Measurements from ENCODE around the gene DNAJC4. TPM values are rescaled to one million over a fixed set of nuclear protein-coding genes. Genes with fewer than 3 reads are reported as not detected.
A peak's percentile ranks its signal among the peaks of the same experiment; 100 is the strongest.

The DNAJC4 gene
- total RNA-seq, 3 donors from 2014 or later, result 43.6 to 57.6 (median 50.7) TPM

GRCh38 chr11:64251016-64251752 lies 20.8 kb downstream of the DNAJC4 start, which contains the start of gene PLCB3:
TSS of gene PLCB3 (plus strand) at chr11:64251530. CDS start at chr11:64251650, 120 bp downstream.
- Histone ChIP-seq H3K4me3 (peak within 1 kb of the TSS; percentile 78), H3K4me1 (ENCODE audit: low read depth) (peaks cover 22% of the 10 kb centered on the region), H3K36me3 (ENCODE audit: low read depth) (no peaks in the 10 kb centered on the region), H3K9me3 (no peaks in the 10 kb centered on the region)
- DNase-seq (peak; percentile 69 to 83 (median 77)), ATAC-seq (peak; percentile 74)
- TF ChIP-seq CTCF (IDR thresholded peaks at IDR 0.05), result peak; percentile 94
- intact Hi-C loops (cut with DNase I, micrococcal nuclease), result no loop called here

GRCh38 chr11:64251753-64252002 lies 21.3 kb downstream of the DNAJC4 start:
- DNase-seq (no peak), ATAC-seq (no peak)
- TF ChIP-seq CTCF (IDR thresholded peaks at IDR 0.05), result no peak
- Histone ChIP-seq H3K4me1 (ENCODE audit: low read depth) (peaks cover 22% of the 10 kb centered on the region), H3K36me3 (ENCODE audit: low read depth) (no peaks in the 10 kb centered on the region), H3K9me3 (no peaks in the 10 kb centered on the region), H3K4me3 (peak overlapping the region; percentile 78)
- intact Hi-C loops (cut with DNase I, micrococcal nuclease), result no loop called here

- peak overlapping the region; percentile 78 for H3K4me3 ChIP-seq
- no peaks in the 10 kb centered on the region for H3K9me3 ChIP-seq
- DNase-seq (peak; percentile 90 to 92 (median 91)), ATAC-seq (peak; percentile 82)
- peaks cover 22% of the 10 kb centered on the region for H3K4me1 ChIP-seq (ENCODE audit: low read depth)
- H3K36me3 ChIP-seq (ENCODE audit: low read depth), result no peaks in the 10 kb centered on the region
- intact Hi-C loops (cut with DNase I, micrococcal nuclease), result no loop called here
- TF ChIP-seq CTCF (IDR thresholded peaks at IDR 0.05), result no peak
Observed at GRCh38 chr11:64252003-64252872, 21.9 kb downstream of the DNAJC4 start.

GRCh38 chr11:64253043-64253442 lies 22.7 kb downstream of the DNAJC4 start:
- intact Hi-C loops (cut with DNase I, micrococcal nuclease), result no loop called here
- Histone ChIP-seq H3K36me3 (ENCODE audit: low read depth) (peaks cover 3% of the 10 kb centered on the region), H3K4me3 (no peak overlapping the region), H3K9me3 (no peaks in the 10 kb centered on the region), H3K4me1 (ENCODE audit: low read depth) (peaks cover 17% of the 10 kb centered on the region)
- DNase-seq, result no peak
- TF ChIP-seq CTCF (IDR thresholded peaks at IDR 0.05), result no peak
- no peak for ATAC-seq

- ATAC-seq (no peak), DNase-seq (no peak)
- Histone ChIP-seq H3K4me1 (ENCODE audit: low read depth) (peaks cover 16% of the 10 kb centered on the region), H3K9me3 (no peaks in the 10 kb centered on the region), H3K36me3 (ENCODE audit: low read depth) (peaks cover 3% of the 10 kb centered on the region), H3K4me3 (no peak overlapping the region)
- no peak for TF ChIP-seq CTCF (IDR thresholded peaks at IDR 0.05)
- intact Hi-C loops (cut with DNase I, micrococcal nuclease), result no loop called here
Observed at GRCh38 chr11:64253481-64253880, 23.1 kb downstream of the DNAJC4 start.
